HUDEP-2 (cell line): ENCODE results near the gene L1CAM.

Experiments used
- DNase-seq, 76 experiments: peaks; one replicate each; lab custom pipeline; 2025; ENCODE audit not compliant: unreplicated experiment in 76 of 76; lab: John Stamatoyannopoulos, UW

L1CAM gene

DNA sequence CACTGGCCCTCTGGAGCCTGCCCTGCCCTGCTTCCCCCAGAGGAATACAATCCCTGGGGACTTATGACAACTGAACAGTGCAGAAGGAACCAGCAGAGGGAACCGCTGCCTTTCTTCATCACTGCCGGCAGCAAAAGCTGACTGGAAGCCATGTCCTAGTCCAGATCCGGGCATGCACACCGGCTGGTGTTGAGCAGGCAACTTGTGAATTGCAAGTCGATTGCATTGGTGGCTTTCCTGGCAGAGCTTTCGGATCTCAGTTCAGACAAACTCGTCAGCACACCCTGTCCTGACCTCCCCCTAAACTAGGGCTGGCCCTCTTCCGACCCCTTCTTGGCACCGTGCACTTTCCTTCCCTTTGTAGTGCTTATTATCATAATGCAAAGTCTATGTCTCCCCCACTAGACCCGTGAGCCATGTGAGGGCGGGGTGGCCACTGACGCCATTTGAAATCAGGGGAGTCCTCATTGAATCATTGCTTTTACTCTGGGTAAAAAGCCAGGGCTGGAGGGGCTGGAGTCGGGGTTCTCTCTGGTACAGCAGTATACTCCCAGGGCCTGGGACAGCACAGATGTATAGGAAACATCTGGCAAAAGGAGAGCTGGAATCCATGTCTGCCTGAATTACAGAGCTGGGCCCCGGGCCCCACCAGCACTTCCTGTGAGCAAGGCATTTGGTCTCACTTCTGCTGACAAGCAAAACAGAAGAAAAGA lies 38.3 kb upstream of the L1CAM start:
- DNase-seq = peak in 17 of 76 experiments; percentile 0 to 40 (median 15)

DNA sequence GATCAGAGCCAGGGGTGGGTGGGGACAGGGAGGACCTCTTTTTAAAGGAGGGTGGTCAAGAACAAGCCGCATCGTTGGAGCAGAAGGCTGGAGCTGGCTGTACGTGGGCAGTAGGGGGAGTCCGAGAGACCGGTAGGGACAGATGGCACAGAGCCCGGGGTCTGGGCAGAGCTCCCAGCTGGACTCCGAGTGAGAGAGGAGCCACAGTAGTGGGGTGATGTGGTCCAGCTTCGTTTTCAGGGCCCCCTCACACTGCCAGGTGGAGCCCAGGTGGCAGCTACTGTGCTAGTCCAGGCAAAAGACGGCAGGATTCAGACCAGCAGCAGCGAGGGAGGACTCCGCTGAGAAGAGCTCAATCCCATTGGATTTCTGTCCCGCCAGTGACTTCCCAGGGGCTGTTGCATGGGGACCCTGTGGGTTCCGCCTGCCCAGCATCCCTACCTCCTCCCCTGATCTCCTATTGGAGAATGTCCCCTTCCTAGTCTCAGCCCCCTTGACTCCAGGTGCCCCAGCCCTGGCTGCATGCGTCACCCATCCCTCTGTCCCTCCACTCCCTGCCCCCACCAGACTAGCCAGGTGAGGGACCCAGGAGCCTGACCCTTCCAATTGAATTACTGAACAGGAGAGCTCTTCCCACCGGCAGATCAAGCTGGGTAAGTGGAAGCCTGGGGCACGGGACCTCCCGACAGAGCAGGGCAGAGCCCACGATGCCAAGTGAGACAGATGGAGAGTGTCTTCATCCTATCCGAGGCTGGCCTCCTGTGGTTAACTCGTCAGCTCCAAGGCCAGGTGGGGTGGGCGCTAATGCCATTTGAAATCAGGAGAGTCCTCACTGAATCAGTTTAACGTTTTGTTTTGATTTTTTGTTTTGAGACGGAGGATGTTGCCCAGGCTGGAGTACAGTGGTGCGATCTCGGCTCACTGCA lies 37.2 kb upstream of the L1CAM start:
- DNase-seq = peak in 34 of 76 experiments; percentile 4 to 51 (median 23)

DNA sequence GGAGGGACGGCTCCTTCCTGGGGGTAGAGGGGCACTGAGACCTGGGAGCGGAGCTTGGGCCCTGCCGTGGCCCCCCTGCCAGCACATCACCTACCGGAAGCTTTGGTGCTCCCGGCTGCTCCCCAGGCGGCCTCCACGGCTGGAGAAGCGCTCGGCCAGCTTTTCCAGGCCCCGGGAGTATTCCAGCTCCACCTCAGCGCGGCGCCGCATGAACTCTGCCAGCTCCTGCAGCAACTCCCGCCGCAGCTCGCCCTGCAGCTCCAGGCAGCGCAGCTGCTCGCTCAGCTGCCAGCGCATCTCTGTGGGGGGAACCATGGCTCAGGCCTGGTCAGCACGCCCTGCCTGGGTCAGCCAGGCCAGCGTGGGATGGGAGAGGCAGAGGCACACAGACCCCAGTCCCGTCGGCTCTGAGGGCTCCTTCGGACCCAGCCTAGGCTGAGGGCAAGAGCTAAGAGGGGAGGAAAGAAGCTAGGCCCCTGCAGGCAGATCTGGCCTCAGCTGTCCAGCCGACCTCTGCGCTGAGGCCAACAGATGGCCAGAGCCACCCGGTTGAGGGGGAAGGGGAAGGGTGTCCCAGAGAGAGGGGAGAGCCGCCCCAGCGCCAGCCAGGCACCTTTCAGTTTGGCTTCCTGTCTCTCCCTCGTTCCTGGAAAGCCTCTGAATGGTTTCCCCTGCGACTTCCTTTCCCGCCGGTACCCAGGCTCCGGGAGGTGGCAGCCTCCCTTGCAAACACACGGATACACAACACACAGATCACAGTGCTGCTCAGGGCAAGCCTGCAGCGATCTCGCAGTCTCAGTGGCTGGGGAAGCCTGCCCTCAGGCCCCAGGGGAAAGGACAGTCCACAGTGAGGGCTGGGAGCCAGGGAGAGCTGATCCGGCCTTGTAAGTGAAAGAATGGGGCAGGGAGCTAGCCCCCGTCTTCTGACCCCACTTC lies 35.8 kb upstream of the L1CAM start:
- no peak for DNase-seq

DNA sequence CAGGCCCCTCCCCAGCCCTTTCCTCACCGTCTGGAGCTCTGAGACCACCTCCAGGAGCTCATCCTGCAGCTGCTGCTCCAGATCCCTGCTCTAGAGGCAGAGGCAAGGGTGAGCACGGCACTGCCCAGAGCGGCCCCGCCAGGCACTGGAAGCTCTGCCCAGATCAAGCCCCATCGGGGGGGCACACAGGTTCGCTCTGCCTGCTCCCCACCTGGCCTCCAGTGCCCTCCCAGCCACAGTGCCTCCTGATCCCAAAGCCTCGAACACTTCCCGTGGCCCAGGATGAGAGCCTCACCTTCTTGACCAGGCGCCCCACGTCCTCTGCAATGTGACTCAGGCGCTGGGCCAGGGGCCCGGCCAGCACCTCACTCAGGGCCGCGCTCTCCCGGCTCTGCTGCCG lies 35.1 kb upstream of the L1CAM start:
- DNase-seq = no peak

DNA sequence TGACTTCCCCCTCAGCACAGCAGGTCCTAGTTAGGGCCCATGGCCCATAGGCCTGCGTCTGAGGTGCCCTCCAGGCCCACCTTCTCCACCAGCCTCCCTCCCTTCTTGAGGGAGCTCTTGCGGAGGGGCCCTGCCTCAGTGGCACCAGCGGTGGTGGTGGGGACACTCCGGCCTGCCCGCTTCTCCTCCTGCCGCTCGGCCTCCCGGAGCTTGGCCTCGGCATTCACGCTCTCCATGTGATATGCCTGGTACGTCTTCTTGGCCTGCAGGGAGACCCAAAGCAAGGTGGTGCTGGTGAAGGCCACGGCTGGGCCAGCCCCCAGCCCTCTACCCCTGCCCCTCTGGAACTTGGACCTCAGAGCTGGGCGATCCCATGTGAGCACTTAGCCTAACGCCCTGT lies 34.6 kb upstream of the L1CAM start:
- no peak for DNase-seq

DNA sequence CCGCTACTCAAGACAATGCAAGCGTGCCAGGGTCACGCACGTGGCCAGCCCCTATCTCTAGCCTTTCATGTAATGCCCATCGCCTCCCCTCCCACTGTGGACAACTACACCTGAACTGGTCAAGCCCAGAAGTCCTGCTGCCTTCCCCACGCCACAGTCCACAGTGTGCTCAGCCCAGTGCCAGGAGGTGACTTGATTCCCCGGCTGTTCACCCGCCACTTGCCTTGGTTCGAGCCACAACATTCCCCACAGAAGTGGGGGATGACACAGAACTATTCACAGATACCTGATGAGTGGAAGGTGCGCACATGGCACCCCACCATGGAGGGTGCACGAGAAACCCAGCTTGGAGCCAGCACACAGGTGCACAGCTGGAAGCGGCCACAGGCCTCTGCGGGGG lies 33.3 kb upstream of the L1CAM start:
- no peak for DNase-seq

DNA sequence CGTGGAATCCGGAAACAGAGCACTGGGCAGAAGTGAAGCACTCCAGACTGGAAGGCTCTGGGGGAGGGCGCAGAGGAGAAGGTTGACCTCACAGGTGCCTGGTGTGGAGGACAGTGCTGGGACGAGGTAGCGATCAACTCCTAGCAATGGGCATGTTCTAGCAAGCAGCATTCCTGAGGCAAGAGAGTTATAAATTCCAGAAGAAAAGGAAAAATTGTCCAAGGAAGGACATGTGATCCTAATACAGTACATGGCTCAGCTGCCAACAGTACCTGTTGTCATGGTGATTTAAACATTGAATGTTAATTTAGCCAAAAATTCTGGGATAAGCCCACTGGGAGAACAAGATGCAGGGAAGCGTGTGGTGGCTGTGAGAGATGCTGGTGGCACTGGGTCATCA lies 31.9 kb upstream of the L1CAM start:
- no peak for DNase-seq

DNA sequence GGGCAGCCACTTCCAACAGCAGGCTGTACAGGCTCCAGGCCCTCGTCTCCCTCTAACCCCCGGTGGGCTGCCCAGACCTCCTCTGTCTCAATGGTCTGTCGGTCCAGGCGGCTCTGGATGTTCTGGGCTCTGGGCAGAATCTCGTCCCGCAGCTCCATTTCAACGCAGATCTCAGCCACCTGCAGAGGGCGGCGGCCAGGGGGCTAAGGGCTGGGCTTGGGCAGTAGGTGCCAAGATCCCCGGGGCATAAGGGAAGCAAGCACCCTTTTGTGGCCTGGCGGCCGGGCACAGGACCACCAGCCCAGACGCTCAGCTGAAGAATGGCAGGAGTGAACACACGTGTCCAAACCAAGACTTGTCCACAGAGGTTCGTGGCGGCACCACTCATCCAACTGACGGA lies 27.7 kb upstream of the L1CAM start:
- no peak for DNase-seq

DNA sequence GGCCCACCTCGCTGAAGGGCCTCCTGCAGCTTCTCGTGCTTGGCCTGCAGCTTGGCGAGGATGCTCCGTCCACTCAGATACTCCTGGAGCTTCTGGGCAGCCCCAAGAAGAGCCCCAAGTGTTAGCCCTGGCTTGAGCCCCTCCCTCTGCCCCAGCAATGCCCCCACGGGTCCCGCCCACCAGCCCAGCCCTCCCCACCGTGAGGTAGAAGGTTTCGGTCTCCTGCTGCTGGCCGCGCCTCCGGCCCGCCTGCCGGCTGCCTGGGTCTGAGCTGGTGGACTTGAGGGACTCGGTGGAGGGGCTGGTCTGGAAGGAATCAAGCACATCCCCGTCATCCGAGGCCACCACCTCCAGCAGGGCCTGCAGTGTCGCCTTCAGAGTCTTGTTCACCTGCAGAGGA lies 27.2 kb upstream of the L1CAM start:
- DNase-seq = no peak

DNA sequence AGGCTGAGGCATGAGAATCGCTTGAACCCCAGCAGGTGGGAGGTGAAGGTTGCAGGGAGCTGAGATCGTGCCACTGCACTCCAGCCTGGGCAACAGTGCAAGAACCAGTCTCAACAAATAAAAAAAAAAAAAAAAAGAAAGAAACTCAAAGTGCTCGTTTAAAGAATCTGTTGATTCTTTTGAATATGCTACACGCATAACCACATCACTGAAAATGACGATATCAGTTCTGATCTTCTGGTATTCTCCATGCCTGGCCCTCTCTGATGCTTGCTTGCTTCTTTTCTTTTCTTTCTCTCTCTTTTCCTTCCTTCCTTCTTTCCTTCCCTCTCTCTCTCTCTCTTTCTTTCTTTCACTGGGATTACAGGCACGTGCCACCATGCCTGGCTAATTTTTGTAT lies 25.8 kb upstream of the L1CAM start:
- no peak for DNase-seq

DNA sequence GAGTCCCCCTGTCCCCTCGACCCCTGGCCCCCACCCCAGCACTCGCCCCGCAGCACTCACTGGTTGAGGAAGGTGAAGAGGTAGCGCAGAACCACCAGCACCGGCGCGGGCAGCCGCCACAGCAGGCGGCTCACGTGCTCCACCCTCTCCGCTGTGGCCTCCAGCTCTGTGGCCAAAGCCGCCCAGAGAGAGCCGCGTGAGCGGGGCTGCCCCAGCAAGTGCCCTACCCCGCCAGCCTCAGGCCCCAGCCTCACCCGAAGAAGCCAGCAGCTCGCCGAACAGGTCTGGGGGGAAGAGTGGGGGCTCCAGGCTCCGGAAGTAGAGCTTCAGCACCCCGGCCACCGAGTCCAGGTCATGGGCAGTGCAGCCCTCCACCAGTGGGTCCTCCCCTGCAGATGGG lies 24.5 kb upstream of the L1CAM start:
- DNase-seq = no peak

DNA sequence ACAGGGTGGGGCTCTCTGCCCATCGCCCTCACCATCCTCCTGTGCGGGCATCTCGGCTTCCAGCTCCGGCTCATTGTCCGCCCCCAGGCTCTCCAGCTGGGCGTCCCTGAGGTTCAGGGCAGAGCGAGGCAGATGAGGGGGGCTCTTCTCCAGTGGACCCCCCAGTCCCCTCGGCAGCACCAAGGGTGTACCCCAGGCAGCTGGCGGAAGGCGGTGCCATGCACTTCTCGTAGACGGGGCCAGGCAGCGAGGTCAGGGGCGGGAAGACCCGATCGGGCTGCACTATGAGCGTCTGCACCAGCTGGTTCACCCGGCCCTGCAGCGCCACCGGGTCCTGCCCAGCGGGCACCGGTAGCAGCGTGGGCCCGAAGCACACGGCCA lies 24.0 kb upstream of the L1CAM start:
- DNase-seq = no peak

DNA sequence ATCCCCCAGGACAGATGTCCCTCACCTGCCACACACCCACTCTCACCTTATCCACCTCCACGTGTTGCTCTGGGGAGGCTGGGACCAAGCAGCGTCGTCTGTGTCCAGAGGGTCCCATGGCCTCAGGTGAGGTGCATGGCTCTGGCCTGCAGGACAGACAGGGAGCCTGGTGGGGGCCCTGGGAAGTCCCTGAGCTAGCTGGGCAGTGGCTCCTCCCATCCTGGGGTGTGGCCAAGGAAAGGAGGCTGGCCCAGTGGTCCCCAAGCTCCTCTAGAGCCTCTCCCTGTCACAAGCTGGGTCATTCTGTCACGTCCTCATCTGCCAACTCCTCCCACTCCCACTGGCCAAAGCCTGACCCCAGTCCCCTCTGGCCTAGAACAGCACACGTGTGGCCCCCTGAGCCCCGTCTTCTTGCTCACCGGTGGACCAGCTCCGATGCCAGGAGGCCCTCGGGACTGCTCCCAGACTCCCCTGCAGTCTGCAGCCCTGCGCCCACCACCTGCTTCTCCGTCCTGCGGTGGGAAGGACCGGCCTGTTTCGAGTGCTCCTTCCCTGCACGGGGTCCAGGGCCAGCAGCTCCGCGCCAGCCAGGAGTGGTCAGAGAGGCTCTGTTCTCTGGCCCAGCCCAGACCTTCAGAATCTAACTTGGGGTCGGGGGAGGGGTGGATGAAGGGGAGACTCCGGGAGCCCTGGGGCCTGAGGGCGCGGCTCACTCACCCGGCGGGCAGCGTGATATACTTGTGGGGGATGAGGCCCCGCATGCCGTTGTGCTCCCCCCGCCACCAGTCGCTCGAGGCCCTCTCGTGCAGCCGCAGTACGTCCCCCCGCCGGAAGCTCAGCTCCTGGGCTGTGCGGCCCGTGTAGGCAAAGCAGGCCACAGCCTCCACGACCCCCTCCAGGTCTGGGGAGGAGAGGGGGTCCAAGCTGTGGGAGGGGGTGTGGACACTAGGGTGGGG lies 23.3 kb upstream of the L1CAM start:
- DNase-seq = peak in 2 of 76 experiments; percentile 5 to 26

DNA sequence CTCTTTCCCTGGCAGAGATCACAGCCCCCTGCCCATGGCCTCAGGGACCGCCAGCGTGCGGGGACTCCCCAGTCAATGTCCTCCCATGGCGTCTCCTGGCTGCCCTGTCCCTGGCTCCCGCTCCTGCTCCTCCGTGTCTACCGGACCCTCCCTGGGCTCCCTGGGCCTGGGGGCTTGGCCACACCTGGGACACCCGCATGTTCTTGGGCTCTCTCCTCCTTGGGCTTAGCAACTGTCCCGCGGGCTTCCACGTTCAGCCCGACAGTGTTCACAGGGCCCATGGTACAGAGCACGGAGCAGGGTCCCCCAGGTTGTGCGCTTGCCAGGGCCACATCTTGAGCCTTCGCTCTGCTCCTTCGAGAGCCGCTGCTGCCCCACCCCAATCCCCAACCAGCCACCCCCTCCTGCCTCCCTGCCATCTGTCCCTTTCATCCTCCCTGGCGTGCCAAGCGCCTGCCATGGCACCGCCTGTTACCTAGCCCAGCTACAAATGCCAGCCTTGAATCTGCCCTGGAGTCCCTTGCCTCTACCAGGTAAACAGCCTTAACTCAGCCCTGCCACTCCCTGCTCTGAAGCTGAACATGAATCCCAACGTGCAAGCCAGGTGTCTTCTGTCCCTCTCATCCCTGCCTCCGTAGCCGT lies 22.4 kb upstream of the L1CAM start:
- DNase-seq = no peak

DNA sequence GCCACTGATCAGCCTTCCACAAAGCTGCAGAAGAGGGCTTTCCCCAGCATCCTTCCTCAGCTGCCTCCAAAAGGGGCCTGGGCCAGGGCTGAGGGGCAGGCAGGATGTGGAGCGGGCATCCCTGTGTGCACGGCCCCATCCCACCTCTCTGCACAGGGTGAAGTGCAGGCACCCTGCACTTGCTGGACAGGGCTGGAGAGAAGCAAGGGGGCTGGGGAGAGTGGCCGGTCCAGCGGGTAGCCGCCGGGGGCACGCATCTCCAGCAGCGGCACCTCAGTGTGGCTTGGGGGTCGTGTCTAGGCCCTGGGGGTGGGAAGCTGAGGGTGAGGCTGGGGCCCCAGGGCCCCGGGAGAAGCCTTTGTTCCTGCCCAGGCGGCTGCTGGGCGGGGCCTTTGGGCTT lies 21.5 kb upstream of the L1CAM start:
- no peak for DNase-seq

DNA sequence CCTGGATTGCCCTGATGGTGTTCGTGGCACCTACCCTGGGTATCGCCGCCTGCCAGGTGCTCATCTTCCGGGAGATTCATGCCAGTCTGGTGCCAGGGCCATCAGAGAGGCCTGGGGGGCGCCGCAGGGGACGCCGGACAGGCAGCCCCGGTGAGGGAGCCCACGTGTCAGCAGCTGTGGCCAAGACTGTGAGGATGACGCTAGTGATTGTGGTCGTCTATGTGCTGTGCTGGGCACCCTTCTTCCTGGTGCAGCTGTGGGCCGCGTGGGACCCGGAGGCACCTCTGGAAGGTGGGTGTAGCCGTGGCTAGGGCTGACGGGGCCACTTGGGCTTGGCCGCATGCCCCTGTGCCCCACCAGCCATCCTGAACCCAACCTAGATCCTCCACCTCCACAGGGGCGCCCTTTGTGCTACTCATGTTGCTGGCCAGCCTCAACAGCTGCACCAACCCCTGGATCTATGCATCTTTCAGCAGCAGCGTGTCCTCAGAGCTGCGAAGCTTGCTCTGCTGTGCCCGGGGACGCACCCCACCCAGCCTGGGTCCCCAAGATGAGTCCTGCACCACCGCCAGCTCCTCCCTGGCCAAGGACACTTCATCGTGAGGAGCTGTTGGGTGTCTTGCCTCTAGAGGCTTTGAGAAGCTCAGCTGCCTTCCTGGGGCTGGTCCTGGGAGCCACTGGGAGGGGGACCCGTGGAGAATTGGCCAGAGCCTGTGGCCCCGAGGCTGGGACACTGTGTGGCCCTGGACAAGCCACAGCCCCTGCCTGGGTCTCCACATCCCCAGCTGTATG lies 20.3 kb upstream of the L1CAM start:
- DNase-seq = no peak

DNA sequence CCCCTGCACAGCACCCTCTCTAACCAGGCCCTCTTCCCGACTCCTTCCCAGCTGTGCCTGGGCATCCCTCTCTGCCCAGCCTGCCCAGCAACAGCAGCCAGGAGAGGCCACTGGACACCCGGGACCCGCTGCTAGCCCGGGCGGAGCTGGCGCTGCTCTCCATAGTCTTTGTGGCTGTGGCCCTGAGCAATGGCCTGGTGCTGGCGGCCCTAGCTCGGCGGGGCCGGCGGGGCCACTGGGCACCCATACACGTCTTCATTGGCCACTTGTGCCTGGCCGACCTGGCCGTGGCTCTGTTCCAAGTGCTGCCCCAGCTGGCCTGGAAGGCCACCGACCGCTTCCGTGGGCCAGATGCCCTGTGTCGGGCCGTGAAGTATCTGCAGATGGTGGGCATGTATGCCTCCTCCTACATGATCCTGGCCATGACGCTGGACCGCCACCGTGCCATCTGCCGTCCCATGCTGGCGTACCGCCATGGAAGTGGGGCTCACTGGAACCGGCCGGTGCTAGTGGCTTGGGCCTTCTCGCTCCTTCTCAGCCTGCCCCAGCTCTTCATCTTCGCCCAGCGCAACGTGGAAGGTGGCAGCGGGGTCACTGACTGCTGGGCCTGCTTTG lies 19.6 kb upstream of the L1CAM start:
- no peak for DNase-seq
